H1 (cell line): Measurements from ENCODE around the gene TBPL2. TPM values are rescaled to one million over a fixed set of nuclear protein-coding genes. Genes with fewer than 3 reads are reported as not detected.

Source experiments
- CTCF ChIA-PET: fragments of 300-600 bp; sonication (Branson Sonifier 250); formaldehyde crosslinking; loops from one replicate; lab custom pipeline; 2021; ENCODE audit not compliant: partially characterized antibody; lab: Charles Lee
- POLR2A ChIA-PET: fragments of 300-600 bp; sonication (Branson Sonifier 250); formaldehyde crosslinking; loops from one replicate; lab custom pipeline; 2021; ENCODE audit warnings: inconsistent platforms; ENCODE audit not compliant: partially characterized antibody; lab: Charles Lee
- DNase-seq, 2 experiments: peaks; one replicate each; pipeline versions ENCODE4 v3.0.0 to v3.0.0-alpha.2; 2010 to 2022; ENCODE audit warnings: low spot score in 2 of 2, low read depth in 1 of 2, mixed read lengths in 1 of 2
- FAIRE-seq: peaks from 2 replicates; lab custom pipeline; 2011; peaks lifted over from hg19 to GRCh38; lab: Jason Lieb, UNC
- H2AFZ ChIP-seq: 2 replicates; pipeline ENCODE4 v1.8.1; 2012; ENCODE audit warnings: low read length, inconsistent platforms
- H2AK5ac ChIP-seq: 2 replicates; pipeline ENCODE4 v1.6.1; 2013; ENCODE audit warnings: low read depth, low read length
- H2BK120ac ChIP-seq: replicated peaks from 2 replicates; pipeline ENCODE3; 2013; ENCODE audit warnings: low read depth, low read length, inconsistent platforms
- H2BK12ac ChIP-seq: 2 replicates; pipeline ENCODE4 v1.6.1; 2013; ENCODE audit warnings: low read depth, low read length
- H2BK15ac ChIP-seq: 2 replicates; pipeline ENCODE4 v1.6.1; 2013; ENCODE audit warnings: low read length
- H2BK20ac ChIP-seq: 2 replicates; pipeline ENCODE4 v1.6.1; 2013; ENCODE audit warnings: low read length
- H2BK5ac ChIP-seq: 2 replicates; pipeline ENCODE4 v1.6.1; 2013; ENCODE audit warnings: low read depth, low read length
- H3K14ac ChIP-seq: 2 replicates; pipeline ENCODE4 v1.6.1; 2013; ENCODE audit warnings: inconsistent platforms; ENCODE audit not compliant: insufficient read length
- H3K18ac ChIP-seq: 2 replicates; pipeline ENCODE4 v1.6.1; 2013; ENCODE audit warnings: low read length; ENCODE audit errors: extremely low read depth
- H3K23ac ChIP-seq: 2 replicates; pipeline ENCODE4 v1.6.1; 2013; ENCODE audit warnings: inconsistent platforms; ENCODE audit not compliant: insufficient read length
- H3K23me2 ChIP-seq: 2 replicates; pipeline ENCODE4 v1.6.1; 2013; ENCODE audit warnings: low read depth, low read length
- H3K27ac ChIP-seq: 2 replicates; pipeline ENCODE4 v1.6.1; 2011; ENCODE audit warnings: low read depth, low read length, inconsistent platforms
- H3K27me3 ChIP-seq, 4 experiments: replicated peaks in 1 of 4; 1 replicate in 1 of 4; 2 replicates in 3 of 4; pipeline versions ENCODE4 v1.6.1 to v1.8.1; 2011 to 2013; ENCODE audit warnings: low read length in 3 of 4, mild to moderate bottlenecking in 3 of 4, inconsistent platforms in 2 of 4, mixed read lengths in 2 of 4, moderate library complexity in 1 of 4; ENCODE audit not compliant: control insufficient read depth in 3 of 4, insufficient read depth in 3 of 4; ENCODE audit errors: extremely low read depth in 1 of 4
- H3K36me3 ChIP-seq, 4 experiments: 2 replicates each; pipeline versions ENCODE4 v1.6.1 to v1.8.1; 2011 to 2013; ENCODE audit warnings: mild to moderate bottlenecking in 4 of 4, low read length in 3 of 4, moderate library complexity in 2 of 4, control low read depth in 1 of 4, inconsistent platforms in 1 of 4; ENCODE audit not compliant: insufficient read depth in 4 of 4, control insufficient read depth in 2 of 4
- H3K4ac ChIP-seq: replicated peaks from 2 replicates; pipeline ENCODE3; 2013; ENCODE audit warnings: low read length, low read depth, mixed read lengths, inconsistent platforms; ENCODE audit not compliant: insufficient read length
- H3K4me1 ChIP-seq, 4 experiments: replicated peaks in 1 of 4; 1 replicate in 1 of 4; 2 replicates in 3 of 4; pipeline versions ENCODE4 v1.6.1 to v1.8.1; 2011 to 2013; ENCODE audit warnings: low read length in 3 of 4, inconsistent platforms in 2 of 4, mixed read lengths in 1 of 4; ENCODE audit not compliant: insufficient read depth in 4 of 4, control insufficient read depth in 3 of 4
- H3K4me2 ChIP-seq, 2 experiments: 2 replicates each; pipeline versions ENCODE4 v1.6.1 to v1.8.1; 2011 to 2013; ENCODE audit warnings: low read depth in 2 of 2, low read length in 2 of 2, control low read depth in 1 of 2, inconsistent platforms in 1 of 2, mild to moderate bottlenecking in 1 of 2; ENCODE audit not compliant: insufficient read depth in 1 of 2
- H3K4me3 ChIP-seq, 4 experiments: fragments of 200-600, 300-600 bp in 1 of 4; sonication (generic), shearing (Covaris generic), sonication (Bioruptor Twin) in 1 of 4; 2 replicates each; pipeline versions ENCODE4 v1.5.1 to v1.8.1; 2011 to 2016; ENCODE audit warnings: low read length in 4 of 4, low read depth in 3 of 4, control low read depth in 2 of 4, inconsistent platforms in 2 of 4, mild to moderate bottlenecking in 2 of 4, mixed read lengths in 1 of 4, moderate library complexity in 1 of 4; ENCODE audit not compliant: insufficient read depth in 2 of 4; ENCODE audit errors: extremely low read depth in 1 of 4
- H3K56ac ChIP-seq: replicated peaks from 2 replicates; pipeline ENCODE3; 2013; ENCODE audit warnings: low read depth, mild to moderate bottlenecking, mixed read lengths, low read length, inconsistent platforms; ENCODE audit not compliant: insufficient read length
- H3K79me1 ChIP-seq: 2 replicates; pipeline ENCODE4 v1.6.1; 2013; ENCODE audit warnings: low read depth, low read length, control low read depth
- H3K79me2 ChIP-seq, 2 experiments: 2 replicates each; pipeline versions ENCODE4 v1.6.1 to v1.8.1; 2012 to 2013; ENCODE audit warnings: low read length in 2 of 2, mild to moderate bottlenecking in 2 of 2, inconsistent platforms in 1 of 2; ENCODE audit not compliant: insufficient read depth in 2 of 2, control insufficient read depth in 1 of 2
- H3K9ac ChIP-seq, 4 experiments: replicated peaks in 1 of 4; 1 replicate in 1 of 4; 2 replicates in 3 of 4; pipeline versions ENCODE4 v1.6.1 to v1.8.1; 2011 to 2013; ENCODE audit warnings: low read depth in 3 of 4, low read length in 3 of 4, control low read depth in 2 of 4, mild to moderate bottlenecking in 2 of 4, moderate library complexity in 2 of 4, inconsistent platforms in 1 of 4; ENCODE audit errors: extremely low read depth in 1 of 4
- H3K9me3 ChIP-seq, 2 experiments: 2 replicates each; pipeline versions ENCODE4 v1.6.1 to v1.8.1; 2012 to 2013; ENCODE audit warnings: mild to moderate bottlenecking in 2 of 2, moderate library complexity in 2 of 2, control low read depth in 1 of 2, inconsistent platforms in 1 of 2, low read depth in 1 of 2, low read length in 1 of 2, mixed read lengths in 1 of 2; ENCODE audit not compliant: insufficient read depth in 2 of 2
- H4K20me1 ChIP-seq, 2 experiments: replicated peaks in 1 of 2; 2 replicates each; pipeline versions ENCODE3 to v1.8.1; 2011 to 2013; ENCODE audit warnings: inconsistent platforms in 2 of 2, low read length in 2 of 2, mild to moderate bottlenecking in 1 of 2; ENCODE audit not compliant: insufficient read depth in 2 of 2, control insufficient read depth in 1 of 2
- H4K5ac ChIP-seq: 2 replicates; pipeline ENCODE4 v1.6.1; 2013; ENCODE audit warnings: low read length, low read depth, mixed read lengths, inconsistent platforms; ENCODE audit not compliant: insufficient read length
- H4K8ac ChIP-seq: 2 replicates; pipeline ENCODE4 v1.8.0; 2013; ENCODE audit warnings: mild to moderate bottlenecking, moderate library complexity, low read length, inconsistent platforms; ENCODE audit not compliant: insufficient read depth; ENCODE audit errors: extremely low read depth
- H4K91ac ChIP-seq: replicated peaks from 2 replicates; pipeline ENCODE3; 2013; ENCODE audit warnings: low read length, mixed read lengths, inconsistent platforms; ENCODE audit not compliant: insufficient read length
- FOSL1 ChIP-seq: IDR thresholded peaks from 2 replicates; pipeline ENCODE4 v1.6.1; 2011; ENCODE audit warnings: mild to moderate bottlenecking, low read depth, low read length, moderate library complexity; ENCODE audit not compliant: insufficient read depth
- GABPA ChIP-seq: IDR thresholded peaks from 2 replicates; pipeline ENCODE4 v1.6.1; 2011; ENCODE audit warnings: mild to moderate bottlenecking, low read length, moderate library complexity, borderline replicate concordance; ENCODE audit not compliant: insufficient read depth
- SAP30 ChIP-seq: fragments of 300-600 bp; sonication (generic); IDR thresholded peaks from 2 replicates; pipeline ENCODE4 v1.7.1; 2012; ENCODE audit warnings: low read length, moderate library complexity, mild to moderate bottlenecking, inconsistent platforms; ENCODE audit not compliant: insufficient read depth, insufficient replicate concordance
- TAF1 ChIP-seq: IDR thresholded peaks from 2 replicates; pipeline ENCODE4 v1.6.1; 2011; ENCODE audit warnings: mild to moderate bottlenecking, low read depth, low read length
- WGBS, 2 experiments: shearing (Covaris generic) in 1 of 2; methylation state at CpG; one replicate each; pipeline versions ENCODE4 v1.1.6 to v1.1.7; 2013 to 2015; ENCODE audit warnings: low lambda C conversion rate in 2 of 2, mixed read lengths in 2 of 2, inconsistent platforms in 1 of 2, low coverage in 1 of 2, missing lambda C conversion rate in 1 of 2; ENCODE audit not compliant: insufficient replicate concordance in 2 of 2, insufficient coverage in 1 of 2, insufficient read length in 1 of 2; ENCODE audit errors: extremely low coverage in 1 of 2, missing lambda C conversion rate in 1 of 2; 5-methylcytosine and 5-hydroxymethylcytosine counted together
- polyA plus RNA-seq, 7 experiments: library from polyadenylated mRNA; depleted of rRNA in 3 of 7; stranded (reverse) in 5 of 7; unstranded in 2 of 7; fragments of >200 nt in 5 of 7; fragments of 200-250 nt in 2 of 7; gene quantifications; 1 replicate in 5 of 7; 2 replicates in 1 of 7; 4 replicates in 1 of 7; pipeline versions ENCODE4 v1.2.1 to v1.2.3, GENCODE V29; 2011 to 2013; ENCODE audit warnings: missing spikeins in 2 of 7, mixed read lengths in 2 of 7
- total RNA-seq: library from RNA; stranded (reverse); fragmentation: NEBNext Ultra II Directional; extraction: Animal tissue kit (Norgen Biotek cat#: 25700); gene quantifications from 2 replicates; pipeline ENCODE4 v1.2.1, GENCODE V29; 2021

Gene TBPL2
- total and polyA plus RNA-seq, 2 of the 8 experiments (the other 6 are each of a cell fraction or from before 2014, with no cell fraction given), result 0.03 TPM; not detected in 1

DNA sequence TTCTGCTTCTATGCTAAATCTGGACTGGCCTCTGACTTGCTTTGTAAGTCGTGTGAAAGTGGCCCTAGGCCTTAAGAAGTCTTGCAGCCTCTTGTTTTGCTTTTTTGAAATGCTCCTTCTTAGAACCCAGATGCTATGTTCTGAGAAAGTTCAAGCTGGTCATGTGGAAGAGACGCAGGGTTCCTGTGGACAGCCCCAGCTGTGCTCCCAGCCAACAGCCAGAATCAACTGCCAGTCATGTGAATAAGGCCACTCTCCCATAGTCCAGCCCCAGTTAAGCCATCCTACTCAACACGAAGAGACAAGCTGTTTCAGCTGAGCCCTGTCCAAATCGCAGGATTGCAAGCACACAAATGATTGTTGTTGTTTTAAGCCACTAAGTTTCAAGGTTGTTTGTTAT lies 37.3 kb upstream of the TBPL2 start:
- Histone ChIP-seq H3K36me3 (no peaks in the 10 kb centered on the region), H3K4ac (no peak overlapping the region), H3K27ac (no peak overlapping the region), H3K27me3 (no peaks in the 10 kb centered on the region), H3K79me2 (no peaks in the 10 kb centered on the region), H3K14ac (no peak overlapping the region), H3K56ac (no peak overlapping the region), H3K23me2 (no peaks in the 10 kb centered on the region), H3K4me3 (no peak overlapping the region), H3K9me3 (no peaks in the 10 kb centered on the region), H3K79me1 (no peaks in the 10 kb centered on the region), H2AFZ (no peak overlapping the region), H3K4me2 (no peak overlapping the region), H3K9ac (no peak overlapping the region), H2BK20ac (peak overlapping the region; percentile 56; the same call in 1 of the 2 replicates), H2BK15ac (no peak overlapping the region), H3K4me1 (no peaks in the 10 kb centered on the region), H4K20me1 (no peaks in the 10 kb centered on the region), H2AK5ac (no peak overlapping the region), H2BK5ac (no peak overlapping the region), H2BK12ac (no peak overlapping the region), H3K23ac (no peak overlapping the region), H3K18ac (no peak overlapping the region), H2BK120ac (no peak overlapping the region), H4K5ac (no peak overlapping the region), H4K8ac (no peak overlapping the region), H4K91ac (no peak overlapping the region)
- DNase-seq (no peak), FAIRE-seq (no peak)
- ChIA-PET CTCF (interaction anchor here (0.6 to 1.1 kb wide), 2 partner anchors 43 to 66 kb away, joined by 3 read pairs; no protein-coding TSS in a partner anchor), POLR2A (no interaction called here)
- 90% methylated on average over 4 of the region's 4 CpGs; no CpG with 5 or more reads in 1 of the 2 experiments for WGBS, 2 experiments
- TF ChIP-seq GABPA, result no peak
- TF ChIP-seq TAF1, result no peak
- TF ChIP-seq FOSL1, result no peak
- no peak for TF ChIP-seq SAP30
